H1 (cell line): ENCODE measurements around the gene TNFSF12. TPM values are rescaled to one million over a fixed set of nuclear protein-coding genes. Genes with fewer than 3 reads are reported as not detected.

Experiments
- CBX5 ChIP-seq: fragments of 300-800, 300-1000 bp; sonication (generic); IDR thresholded peaks from 2 replicates; pipeline ENCODE4 v1.7.1; 2016; ENCODE audit warnings: antibody characterized with exemption, low read length, low read depth
- CHD2 ChIP-seq: IDR thresholded peaks from 2 replicates; pipeline ENCODE4 v1.6.1; 2012; ENCODE audit warnings: low read length, improper control_type of control experiment
- CTCF ChIP-seq, 3 experiments: IDR thresholded peaks; 1 replicate in 2 of 3; 2 replicates in 1 of 3; pipeline versions ENCODE4 v1.5.1 to v1.6.1; 2011; ENCODE audit warnings: low read length in 3 of 3, mild to moderate bottlenecking in 3 of 3, inconsistent platforms in 2 of 3, low read depth in 1 of 3, moderate library complexity in 1 of 3; ENCODE audit not compliant: insufficient read depth in 1 of 3; ENCODE audit errors: control extremely low read depth in 1 of 3
- KDM4A ChIP-seq: IDR thresholded peaks from one replicate; pipeline ENCODE4 v1.7.1; 2012; ENCODE audit warnings: low read depth, mild to moderate bottlenecking, moderate library complexity, low read length, inconsistent platforms; ENCODE audit not compliant: severe bottlenecking
- polyA plus RNA-seq, 7 experiments: library from polyadenylated mRNA; depleted of rRNA in 3 of 7; stranded (reverse) in 5 of 7; unstranded in 2 of 7; fragments of >200 nt in 5 of 7; fragments of 200-250 nt in 2 of 7; gene quantifications; 1 replicate in 5 of 7; 2 replicates in 1 of 7; 4 replicates in 1 of 7; pipeline versions ENCODE4 v1.2.1 to v1.2.3, GENCODE V29; 2011 to 2013; ENCODE audit warnings: missing spikeins in 2 of 7, mixed read lengths in 2 of 7
- total RNA-seq: library from RNA; stranded (reverse); fragmentation: NEBNext Ultra II Directional; extraction: Animal tissue kit (Norgen Biotek cat#: 25700); gene quantifications from 2 replicates; pipeline ENCODE4 v1.2.1, GENCODE V29; 2021

Gene TNFSF12
- total and polyA plus RNA-seq, 2 of the 8 experiments (the other 6 are each of a cell fraction or from before 2014, with no cell fraction given): 7.2 to 9.6 TPM

- TF ChIP-seq CTCF (IDR thresholded peaks at IDR 0.05; ENCODE audit: control extremely low read depth in 1 of 3, insufficient read depth in 1 of 3, low read depth in 1 of 3, low read length in 3 of 3) (no peak), CBX5 (no peak), CHD2 (no peak), KDM4A (no peak)
Observed at GRCh38 chr17:7541074-7541621, 7.7 kb upstream of the TNFSF12 start (continued).
